Activated naive CD4-positive, alpha-beta T cell (primary cell): ENCODE measurements around the gene FARP1.

Experiments used
- DNase-seq, 4 experiments: peaks; one replicate each; lab custom pipeline; 2025; lab: John Stamatoyannopoulos, UW

FARP1 gene

DNA sequence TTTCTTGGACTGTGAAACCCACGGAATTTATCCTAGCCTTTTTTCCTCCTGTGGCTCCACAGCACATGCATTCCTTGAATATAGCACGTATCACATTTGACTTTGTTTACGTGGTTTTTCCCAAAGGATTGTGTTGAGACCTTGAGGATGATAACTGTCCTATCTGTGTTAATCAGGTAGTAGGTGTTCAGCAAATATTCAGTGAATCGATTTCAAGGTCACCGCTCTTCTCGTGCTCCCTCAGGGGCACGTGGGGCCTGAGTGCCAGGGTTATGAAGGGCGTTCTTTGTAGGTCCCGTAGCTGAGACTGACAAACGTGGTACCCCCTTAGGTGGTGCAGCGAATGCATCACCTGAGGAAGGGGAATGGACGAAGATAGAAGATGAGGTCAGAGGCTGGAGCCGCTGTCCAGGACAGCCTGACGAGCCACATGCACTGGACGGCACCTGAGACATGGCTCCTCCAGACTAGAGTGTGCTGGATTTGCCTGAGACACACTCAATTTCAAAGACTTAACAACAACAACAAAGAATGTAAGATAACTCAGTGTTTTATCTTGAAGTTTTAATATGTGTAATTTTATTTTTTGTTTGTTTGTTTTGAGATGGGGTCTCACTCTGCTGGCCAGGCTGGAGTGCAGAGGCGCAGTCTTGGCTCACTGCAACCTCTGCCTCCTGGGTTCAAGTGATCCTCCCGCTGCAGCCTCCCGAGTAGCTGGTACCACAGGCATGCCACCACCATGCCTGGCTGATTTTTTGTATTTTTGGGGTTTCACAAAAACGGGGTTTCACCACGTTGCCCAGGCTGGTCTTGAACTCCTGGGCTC lies 165.4 kb downstream of the FARP1 start:
- no peak for DNase-seq

DNA sequence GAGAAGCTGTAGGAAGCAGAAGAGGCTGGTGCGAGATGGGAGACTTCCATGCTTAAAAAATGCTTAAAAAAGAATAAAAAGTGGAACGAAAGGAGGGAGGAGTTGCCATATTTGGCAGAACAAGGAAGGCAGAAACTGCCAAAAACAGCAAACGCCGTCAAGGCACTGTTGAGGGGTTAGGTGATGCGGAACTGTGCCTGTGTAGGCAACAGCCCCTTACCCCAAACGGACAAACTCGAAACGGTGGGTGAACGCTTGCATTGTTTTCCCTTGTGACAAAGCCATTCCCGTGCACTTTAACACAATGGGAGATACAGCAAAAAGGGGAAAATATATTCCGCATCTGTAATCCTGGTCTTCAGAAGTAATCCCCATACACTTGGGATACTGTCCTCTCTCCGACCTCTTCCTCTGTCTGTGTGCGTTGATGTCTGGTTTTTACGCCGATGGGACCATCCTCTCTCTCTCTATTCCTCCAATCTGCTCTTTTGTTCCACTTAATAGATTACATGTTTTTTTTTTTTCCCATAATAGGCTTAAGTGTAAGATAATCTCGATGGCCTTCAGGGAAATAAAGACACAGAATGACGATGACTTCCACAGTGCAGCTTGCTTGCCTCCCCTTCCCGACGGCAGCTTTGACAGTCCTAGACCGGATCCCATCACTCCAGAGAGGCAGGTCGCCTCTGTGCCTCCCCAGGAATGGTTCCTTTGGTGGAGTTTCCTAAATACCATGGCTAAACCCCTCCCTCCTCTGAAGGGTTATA lies 166.9 kb downstream of the FARP1 start:
- DNase-seq, result no peak

DNA sequence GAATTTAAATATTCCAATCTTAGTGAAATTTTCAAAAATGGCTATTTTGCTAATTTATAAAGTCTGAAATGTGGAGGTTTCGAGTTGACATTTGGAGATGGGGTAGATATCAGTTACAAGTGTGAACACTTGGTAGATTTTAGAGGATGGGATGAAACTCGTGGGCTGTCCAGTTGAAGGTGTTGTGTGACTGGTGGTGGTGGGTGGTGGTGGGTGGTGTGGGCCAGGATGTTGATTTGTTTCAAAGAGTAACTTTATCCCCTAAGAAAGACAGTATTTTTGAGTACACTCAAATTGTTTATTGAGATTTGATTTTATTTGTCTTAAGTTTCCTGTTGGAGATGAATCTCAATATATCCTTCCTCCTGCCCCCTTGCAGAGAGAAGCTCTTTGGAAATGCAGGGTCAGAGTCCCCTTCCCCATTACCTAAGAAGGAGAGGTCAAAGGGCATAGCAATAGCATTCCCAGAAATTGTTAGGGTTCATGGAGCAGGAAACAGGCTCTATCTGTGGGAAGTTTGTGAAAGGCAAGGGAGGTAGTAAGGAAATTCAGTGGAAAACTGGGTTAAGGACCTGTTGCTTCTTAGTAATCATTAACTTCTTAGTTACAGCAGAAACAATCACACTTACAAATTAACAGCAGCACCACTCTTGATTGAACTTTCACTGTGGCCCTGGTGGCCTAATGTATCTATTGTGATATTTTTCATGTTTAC lies 167.7 kb downstream of the FARP1 start:
- DNase-seq, result no peak

DNA sequence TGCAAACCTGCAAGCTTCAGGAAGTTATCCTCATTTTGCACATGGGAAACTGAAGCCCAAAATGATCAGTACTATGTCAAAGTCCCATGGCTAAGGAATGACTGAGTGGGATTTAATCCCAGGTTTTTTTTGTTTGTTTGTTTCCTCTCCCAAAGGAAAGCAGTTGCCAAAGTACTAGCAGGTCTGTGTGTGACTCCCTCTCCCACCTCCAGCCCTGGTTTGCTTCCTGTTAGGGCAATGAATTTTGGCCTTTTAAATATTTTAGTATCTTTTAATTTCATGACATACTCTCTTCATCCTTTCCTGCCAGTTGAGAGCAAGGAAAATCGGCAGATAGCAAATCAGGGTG lies 168.3 kb downstream of the FARP1 start:
- no peak for DNase-seq

DNA sequence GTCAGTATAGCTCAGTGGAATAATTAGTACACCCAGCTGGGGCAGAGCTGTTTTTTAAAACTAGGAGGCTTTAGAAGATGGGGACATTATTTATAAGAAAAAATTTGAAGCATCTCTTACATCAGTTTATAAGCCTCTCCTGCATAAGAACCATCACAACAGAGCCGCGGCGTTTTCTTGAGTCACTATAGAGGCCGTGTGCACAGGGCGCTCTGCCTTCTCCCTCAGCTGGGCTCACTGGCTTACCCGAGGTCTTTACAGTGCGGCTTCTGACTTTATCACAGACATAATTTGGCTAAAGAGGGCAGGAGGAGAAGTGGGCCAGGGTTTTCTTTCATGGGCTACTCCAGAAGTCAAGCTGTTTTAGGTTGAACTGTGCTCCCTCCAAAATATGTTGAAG lies 169.7 kb downstream of the FARP1 start:
- DNase-seq, result no peak

DNA sequence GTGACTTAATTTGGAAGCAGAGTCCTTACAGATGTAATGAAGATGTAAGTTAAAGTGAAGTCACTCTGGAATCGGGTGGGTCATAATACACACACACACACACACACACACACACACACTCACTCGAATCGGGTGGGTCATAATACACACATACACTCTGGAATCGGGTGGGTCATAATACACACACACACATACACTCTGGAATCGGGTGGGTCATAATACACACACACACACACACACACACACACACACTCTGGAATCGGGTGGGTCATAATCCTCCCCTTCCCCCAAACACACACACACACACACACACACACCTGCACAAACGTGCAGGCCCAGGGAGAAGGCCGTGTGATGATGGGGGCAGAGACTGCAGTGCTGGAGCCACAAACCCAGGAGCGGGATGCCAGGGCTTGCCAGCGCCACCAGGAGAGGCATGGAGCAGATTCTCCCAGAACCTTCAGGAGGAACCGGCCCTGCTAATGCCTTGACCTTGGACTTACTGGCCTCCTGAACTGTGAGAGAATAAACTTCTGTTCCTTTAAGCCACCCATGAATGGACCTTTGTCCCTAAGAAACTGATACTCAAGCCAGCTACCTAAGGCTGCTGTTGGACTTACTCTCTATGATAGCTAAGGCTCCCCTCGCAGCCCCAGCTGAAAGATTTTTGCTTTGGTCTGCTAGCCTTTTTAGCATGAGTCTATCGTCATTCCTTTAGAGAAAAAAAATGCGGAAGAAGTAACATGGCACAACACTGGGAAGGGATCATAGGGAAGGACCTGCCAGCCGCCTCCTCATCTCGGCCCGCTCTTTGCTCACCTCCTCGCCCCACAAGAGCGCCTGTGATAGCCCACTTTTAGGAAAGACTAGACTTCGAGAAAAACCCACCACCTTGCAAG lies 170.4 kb downstream of the FARP1 start:
- no peak for DNase-seq

DNA sequence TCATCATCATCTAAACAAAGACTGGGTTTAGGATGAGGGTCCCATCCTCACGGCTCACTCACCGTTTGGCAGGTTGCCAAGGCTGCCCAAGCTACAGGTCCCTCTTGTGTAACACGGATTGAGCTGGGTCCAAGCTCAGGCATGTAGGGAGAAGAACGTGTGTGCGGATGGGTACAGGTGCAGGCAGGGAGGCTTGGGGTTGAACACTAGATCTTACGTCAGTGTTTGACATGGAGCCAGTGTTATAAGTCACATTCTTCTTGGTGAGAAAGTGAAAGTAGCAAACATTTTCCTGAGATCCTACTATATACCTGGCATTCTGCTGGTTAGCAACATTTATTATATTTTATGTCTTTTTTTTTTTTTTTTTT lies 171.0 kb downstream of the FARP1 start:
- no peak for DNase-seq

DNA sequence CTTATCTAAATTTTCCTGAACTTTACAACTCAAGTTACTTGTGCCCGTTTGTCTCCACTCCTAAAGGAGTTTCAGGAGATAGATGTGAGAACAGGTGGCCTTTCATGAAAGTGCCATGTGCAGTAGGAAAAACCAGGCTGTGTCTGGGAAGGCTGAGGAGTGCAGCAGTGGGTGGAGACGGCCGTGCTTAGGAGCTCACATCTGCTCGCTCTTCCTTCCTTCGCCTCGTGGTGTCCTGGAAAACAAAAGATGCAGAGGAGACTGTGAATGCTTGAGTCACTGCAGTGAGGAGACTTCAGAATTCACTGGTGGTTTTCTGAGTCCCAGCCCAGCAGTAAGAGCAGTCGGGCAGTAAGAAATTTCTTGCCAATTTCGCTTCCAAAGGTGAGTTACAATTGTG lies 172.6 kb downstream of the FARP1 start:
- DNase-seq, result no peak

DNA sequence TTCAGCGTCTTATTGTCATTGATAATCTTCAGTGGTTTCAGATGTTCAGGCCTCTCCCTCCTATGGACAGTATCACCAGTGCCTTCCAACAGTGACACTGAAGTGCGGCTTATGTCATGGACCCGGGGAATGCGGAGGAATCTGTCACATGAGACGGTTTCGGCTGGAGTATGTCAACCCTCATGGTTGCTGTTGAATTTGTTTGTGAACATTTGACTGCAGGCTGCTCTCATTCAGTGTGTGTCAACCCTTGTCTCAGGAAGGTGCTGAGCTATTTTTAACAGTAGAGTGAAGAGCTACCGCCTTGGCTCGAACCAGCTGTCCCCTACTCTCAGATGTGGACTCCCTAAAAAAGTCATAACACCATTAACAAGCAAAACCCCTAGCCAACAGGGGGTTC lies 173.0 kb downstream of the FARP1 start:
- DNase-seq, result no peak

DNA sequence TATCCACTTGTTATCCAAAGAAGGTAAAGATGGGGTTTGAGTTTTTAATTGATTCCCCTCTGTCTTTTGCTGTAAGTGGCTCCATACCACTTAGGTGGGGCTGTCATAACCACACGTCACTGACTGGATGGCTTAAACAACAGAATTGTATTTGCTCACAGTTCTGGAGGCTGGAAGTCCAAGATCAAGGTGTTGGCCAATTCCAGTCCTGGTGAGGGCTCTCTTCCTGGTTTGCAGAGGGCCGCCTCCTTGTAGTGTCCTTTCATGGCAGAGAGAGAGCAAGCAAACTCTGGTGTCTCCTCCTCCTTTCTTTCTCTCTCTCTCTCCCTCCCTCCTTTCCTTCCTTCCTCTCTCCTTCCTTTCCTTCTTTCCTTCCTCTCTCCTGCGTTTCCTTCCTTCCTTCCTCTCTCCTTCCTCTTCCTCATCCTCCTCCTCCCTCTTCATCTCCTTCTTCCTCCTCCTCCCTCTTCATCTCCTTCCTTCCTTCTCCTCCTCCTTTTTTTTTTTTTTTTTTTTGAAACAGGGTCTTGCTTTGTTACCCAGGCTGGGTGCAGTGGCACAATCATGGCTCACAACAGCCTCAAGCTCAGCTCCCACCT lies 174.8 kb downstream of the FARP1 start:
- no peak for DNase-seq

DNA sequence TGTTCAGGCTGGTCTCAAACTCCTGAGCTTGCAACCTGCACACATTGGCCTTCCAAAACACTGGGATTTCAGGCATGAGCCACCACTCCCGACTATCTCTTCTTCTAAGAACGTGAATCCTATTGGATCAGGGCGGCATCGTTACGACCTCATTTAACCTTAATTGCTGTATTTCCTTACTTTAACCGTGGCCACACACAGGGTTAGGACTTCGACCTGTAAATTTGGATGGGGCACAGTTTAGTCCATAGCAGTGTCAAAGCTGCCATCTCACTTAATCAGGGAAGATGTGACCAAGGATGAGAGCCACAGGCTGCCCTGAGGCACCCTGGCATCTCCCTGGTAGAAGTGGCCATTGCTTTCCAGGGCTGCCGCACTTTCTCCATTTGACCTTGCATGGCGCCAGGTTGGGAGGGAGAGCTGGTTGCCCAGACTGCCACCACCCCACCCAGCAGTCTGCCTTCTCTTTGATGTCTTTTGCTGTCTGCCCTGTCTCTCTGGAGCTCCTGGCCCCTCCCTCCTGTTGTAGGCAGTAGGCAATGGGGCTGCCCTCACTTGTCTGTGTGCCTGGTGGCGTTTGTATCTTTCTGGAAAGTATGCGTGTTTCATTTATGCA lies 175.5 kb downstream of the FARP1 start:
- no peak for DNase-seq

DNA sequence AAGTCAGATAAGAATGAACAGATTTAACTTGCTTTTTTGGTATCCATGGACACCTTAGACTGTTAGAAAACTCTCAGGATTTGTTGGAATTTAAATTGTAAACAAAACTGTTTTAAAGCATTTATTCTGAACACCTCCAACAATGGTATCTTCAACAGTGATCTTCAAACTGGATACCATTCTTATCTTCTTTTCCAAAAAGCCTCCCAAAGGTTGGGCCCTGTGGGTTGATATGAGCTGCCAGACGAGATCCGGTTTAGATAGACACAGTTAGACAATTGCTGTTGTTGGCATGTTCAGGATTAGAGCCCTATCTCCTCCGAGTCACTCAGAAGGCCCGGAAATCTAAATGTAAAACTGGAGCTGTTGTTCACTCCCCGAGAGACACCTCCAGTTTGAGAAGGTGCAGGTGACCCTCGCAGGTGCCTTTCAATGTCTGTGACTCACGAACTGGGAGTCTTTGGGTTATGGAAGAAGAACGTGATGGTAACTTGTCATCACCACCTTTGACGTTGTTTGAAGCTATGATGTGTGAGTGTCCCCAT lies 177.7 kb downstream of the FARP1 start:
- DNase-seq, result no peak

DNA sequence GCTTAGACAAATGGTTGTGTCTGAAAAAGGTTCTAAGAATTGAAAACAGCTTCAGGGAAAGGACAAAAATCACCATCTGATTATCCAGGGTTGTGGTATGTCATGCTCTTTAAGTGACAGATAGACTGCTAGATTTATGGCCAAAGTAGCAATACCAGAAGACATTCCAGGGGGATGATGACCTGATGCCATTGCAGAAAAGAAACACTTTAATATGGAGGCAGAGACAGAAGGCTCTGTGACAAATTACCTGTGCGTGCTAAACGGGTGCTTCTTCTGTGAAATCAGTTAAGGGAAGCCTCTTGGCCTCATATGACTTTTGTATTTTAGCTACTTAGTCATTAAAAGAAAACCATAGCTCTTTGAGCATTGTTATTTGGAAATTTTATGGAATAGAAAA lies 178.5 kb downstream of the FARP1 start:
- DNase-seq, result no peak

DNA sequence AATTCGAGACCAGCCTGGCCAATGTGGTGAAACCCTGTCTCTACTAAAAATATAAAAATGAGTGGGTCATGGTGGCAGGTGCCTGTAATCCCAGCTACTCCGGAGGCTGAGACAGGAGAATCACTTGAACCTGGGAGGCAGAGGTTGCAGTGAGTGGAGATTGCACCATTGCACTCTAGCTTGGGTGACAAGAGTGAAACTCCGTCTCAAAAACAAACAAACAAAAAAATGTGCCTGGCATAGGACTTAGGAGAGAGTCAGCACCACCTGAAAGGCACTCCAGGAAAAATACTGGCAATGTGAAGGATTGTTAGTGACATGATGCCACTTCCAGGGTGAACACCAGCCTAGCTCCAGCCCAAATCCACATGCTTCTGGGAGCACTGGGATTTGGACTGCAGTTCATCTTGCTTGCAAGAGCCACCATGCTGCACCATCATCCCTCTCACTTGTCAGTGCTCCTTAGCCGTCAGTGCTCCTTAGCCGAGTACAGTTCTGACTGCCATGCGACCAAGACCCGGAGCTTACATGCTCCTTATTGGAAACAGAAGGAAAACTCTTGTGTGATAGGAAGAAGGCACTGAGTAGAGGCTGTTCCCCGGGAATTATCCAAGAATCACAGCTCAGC lies 179.3 kb downstream of the FARP1 start:
- DNase-seq, result no peak

DNA sequence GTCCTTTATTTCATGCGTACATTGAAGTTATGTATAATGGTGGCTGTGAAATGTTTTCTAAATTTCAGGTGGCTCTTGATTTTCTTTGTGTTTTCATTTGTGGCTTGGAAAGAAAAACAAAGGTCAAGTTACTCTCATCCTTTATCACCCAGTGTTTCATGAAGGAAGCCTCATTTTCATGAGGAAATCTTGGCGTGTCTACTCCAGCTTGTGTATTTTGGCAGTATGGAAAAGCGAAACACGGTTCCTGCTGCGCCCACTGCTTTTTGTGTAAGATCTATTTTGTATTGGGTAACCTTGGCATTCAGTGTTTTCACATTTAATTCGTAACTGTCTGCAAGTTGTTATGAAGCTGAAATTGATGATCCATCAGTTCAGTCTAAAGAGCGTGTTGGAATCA lies 181.2 kb downstream of the FARP1 start:
- DNase-seq, result no peak

DNA sequence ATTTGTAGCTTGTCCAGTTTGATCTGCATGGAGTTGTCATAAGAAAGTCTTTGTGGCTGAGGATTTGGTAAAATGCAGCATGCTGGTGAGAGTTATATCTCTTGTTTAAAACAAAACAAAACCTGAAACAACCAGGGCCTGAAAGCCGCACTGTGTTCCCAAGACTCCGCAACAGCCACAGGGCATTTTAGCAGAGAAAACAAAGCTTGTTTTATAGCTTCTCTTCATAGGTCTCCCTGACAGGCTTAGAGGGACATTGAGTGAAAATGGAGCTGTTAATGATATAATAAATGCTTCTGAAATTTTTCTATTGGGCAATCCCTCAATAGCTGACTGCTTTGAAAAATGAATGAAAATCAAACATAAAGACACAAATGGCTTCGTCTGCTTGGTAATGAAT lies 182.8 kb downstream of the FARP1 start:
- DNase-seq, result no peak

DNA sequence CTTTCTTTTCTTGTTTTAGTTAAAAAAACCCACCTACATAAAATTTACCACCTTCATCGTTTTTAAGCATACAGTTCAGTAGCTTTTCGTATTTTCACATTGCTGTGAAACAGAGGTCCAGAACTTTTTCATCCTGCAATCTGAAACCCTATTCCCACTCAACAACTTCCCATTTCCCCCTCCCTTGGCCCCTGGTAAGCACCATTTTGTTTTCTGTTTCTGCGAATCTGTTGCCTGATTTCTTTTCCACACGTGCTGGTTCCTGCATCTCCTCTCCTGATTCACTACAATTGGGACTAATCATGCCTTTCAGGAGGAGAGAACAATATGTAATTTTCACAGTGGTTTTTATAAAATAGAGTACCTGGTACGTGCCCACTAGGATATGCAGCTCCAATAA lies 183.4 kb downstream of the FARP1 start:
- no peak for DNase-seq

DNA sequence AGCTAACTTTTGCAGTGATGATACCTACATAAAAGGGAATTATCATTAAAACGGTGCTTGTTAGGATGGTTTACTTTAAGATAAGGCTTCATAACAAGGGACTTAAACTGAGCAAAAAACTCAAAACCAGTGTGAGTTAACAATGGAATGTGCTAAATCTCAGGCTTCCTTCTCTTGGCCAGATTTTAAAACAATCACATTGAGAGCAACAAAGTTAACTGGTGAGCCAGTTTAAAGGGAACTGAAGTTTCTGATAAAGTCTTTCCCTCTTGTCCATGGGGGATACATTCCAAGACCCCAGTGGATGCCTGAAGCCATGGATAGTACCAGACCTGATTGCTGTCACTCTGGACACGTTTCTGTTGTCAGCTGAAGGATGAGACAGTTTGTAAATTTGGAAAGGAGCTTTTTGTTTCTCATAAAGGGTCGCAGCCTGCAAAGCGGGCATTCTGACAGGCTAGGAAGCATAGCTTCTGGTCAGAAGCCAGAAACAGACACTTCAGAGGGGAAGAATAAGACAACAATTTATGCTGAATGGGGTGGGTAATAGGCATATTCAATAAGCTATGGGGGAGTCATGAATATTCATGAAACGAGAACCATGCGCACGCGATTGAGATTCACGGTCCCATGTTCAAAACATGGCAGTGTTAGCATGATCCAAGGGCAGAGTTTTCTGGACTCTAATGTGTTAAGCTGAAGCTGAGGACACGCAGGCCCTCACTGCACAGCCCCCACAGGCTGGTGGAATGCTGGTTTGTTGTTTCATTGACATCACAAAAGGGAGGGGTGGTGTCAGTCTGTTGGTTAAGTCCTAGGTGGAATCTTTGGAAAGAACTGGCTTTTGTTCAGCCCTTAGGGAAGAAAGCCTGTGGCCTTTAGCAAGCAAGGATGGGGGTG lies 184.7 kb downstream of the FARP1 start:
- DNase-seq, result no peak

DNA sequence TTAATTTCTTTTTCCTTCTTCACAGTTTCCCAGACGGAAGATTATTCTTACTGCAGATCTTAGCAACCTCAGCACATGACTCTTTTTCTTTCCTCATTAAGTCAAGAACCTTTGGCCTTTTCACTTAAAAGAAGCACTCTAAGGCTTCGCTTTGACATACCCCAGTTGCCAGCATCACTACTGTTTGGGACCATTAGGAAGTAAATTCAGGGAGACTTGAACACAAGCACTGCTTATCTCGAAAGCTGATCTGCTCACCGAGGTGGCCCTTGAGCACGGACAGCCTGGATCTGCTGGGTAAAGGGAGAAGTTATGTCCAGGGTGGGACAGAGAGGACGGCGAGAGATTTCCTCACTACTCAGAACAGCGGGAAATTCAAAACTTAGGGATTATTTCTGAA lies 185.6 kb downstream of the FARP1 start:
- no peak for DNase-seq
